GM19328 (cell line): ENCODE data around the gene GALNS.
"Not testable (repeated sequence)": the region's sequence is repeated elsewhere in the genome, so short reads cannot be mapped to it uniquely, and the experiment has no call there.

ENCODE experiments used
- ATAC-seq: cut with Tn5 transposase; IDR thresholded peaks from one replicate; pipeline ENCODE4 v1.9.1; 2021; ENCODE audit warnings: mild to moderate bottlenecking, moderate library complexity; ENCODE audit not compliant: unreplicated experiment

GALNS gene

GRCh38 chr16:88889702-88890352, 33.1 kb upstream of the GALNS start:
- not testable (repeated sequence) for ATAC-seq

DNA sequence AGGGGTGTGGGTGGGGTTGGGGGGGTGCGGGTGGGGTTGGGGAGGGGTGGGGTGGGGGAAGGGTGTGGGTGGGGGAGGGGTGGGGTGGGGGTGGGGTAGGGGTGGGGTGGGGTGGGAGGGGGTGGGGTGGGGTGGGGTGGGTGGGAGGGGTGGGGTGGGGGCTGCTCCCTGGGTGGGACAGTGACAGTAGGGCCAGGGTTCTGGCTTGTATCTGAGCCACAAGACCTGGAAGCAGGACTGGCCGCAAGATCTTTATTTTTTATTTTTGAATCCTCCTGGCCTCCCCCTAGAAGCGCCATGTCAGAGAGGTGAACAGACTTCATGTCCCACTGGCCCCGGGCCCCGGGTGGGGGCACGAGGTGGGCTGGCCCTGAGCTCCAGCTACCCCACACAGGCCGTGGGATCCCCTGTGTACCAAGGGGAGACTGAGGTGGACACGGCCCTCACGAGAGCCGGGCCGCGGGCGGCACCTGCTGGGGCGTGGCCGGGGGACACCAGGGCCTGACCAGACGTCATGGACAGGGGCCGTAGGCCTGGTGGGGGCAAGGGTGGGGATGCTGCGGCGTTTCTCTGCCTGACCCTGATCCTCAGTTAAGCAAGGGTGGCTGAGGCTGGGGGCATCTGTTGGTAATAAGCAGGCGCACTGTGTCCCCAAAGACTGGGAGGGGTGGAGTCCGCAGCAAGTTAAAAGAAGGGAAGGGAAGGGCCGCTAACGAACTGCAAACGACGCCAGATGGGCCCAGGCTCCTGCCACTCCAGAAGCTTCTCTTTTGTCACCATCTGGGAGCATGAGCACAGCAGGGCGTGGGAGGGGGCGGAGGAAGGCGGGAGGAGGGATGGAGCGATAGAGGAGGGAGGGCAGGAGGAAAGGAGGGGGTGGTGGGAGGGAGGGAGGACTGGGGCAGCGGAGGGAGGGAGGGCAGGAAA, 32.0 kb upstream of the GALNS start:
- no peak for ATAC-seq

- no peak for ATAC-seq
These were observed 31.3 kb upstream of the GALNS start for GRCh38 chr16:88888057-88888456.

- ATAC-seq: no peak
These were observed 30.2 kb upstream of the GALNS start for GRCh38 chr16:88886845-88887521.

GRCh38 chr16:88886420-88886844, 29.7 kb upstream of the GALNS start:
- ATAC-seq: no peak

DNA sequence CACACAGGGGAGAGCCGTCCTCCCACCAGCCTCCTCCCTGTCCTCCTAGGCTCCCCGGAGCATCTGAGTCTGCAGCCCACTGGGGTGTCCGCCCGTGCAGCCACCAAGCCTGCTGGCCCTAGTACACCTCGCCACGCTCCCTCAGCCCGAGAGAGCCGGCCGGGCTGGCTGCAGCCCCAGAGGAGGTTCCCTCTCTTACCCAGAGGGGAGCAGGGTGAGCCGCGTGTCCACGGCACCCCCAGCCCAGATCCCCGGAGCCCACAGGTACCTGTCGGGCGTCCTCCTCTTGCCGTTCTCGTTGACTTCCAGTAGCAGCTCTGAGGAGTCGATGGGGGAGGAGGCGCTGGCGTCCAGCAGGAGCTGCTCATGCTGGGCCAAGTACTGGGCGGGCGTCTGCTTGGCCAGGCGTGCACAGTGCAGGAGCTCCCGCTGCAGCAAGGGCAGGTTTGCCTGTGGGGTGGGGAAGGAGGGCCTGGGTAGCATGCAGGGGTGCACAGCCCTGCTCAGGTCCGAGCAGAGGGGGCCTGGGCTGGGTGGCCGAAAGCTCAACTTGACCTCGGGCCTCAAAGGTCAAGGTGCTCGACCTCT, 29.0 kb upstream of the GALNS start:
- no peak for ATAC-seq

DNA sequence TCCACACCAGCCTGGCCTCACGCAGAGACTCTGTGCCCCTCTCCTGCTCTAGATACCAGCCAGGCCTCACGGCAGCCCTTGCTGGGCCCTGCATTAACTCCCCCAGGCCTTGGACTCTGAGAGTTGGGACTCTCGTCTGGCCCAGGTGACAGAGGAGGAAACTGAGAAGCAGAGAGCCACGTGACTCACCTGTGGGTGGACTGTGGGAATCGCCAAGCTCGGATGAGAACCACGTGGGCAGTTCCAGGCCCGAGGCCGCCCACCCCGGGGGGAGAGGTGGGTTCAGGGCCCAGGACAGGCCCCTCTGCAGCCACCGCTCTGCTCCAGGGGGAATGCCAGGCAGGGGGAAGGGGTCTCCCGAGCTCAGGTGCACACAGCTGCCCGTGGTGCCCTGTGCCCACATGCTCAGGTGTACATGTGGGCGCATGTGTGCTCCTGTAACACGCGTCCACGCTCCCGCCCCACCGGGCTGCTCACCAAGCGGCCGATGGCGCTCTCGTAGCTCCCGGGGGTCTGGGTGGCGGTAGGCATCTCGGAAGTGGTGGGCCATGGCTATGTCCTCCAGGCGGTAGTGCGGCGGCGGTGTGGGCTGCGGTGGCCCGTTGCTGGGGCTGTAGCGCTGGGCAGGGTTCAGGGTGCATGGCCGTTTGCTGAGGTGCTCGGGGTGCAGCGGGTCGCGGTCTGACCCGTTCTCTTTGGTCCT, 28.0 kb upstream of the GALNS start:
- ATAC-seq: no peak

GRCh38 chr16:88883946-88884345, 27.2 kb upstream of the GALNS start:
- no peak for ATAC-seq

- ATAC-seq: no peak
These were observed 26.6 kb upstream of the GALNS start for GRCh38 chr16:88883117-88883895.

DNA sequence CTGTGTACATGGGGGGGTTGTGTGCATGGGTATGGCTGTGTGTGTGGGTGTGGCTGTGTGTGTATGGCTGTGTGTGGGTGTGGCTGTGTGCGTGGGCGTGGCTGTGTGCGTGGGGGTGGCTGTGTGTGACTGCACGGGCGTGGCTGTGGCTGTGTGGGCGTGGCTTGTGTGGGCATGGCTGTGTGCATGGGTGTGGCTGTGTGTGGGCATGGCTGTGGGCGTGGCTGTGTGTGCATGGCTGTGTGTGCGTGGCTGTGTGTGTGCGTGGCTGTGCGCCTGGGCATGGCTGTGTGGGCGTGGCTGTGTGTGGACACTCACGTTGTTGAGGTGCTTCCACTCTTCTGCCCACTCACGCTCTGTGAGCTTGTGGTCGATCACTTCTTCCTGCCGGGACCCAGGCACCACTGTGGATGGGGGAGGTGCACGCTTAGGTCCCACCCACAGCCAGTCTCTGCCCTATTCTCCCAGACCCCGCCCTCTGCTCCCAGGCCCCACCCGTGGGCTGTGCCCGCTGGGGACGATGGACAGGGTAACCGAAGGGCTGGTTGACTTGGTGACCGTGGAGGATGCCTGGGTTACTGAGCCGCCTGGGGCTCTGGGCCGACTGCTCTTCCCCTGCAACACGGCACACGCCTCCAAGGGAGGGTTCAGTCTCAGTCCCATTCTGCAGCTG, 25.7 kb upstream of the GALNS start:
- no peak for ATAC-seq

GRCh38 chr16:88881675-88882357, 25.1 kb upstream of the GALNS start:
- no peak for ATAC-seq

GRCh38 chr16:88881007-88881615, 24.4 kb upstream of the GALNS start:
- ATAC-seq: no peak

- ATAC-seq: no peak
These were observed 23.7 kb upstream of the GALNS start for GRCh38 chr16:88880226-88881006.

- ATAC-seq: no peak
These were observed 23.0 kb upstream of the GALNS start for GRCh38 chr16:88879788-88880055.

- ATAC-seq: no peak
These were observed 22.4 kb upstream of the GALNS start for GRCh38 chr16:88878967-88879787.

DNA sequence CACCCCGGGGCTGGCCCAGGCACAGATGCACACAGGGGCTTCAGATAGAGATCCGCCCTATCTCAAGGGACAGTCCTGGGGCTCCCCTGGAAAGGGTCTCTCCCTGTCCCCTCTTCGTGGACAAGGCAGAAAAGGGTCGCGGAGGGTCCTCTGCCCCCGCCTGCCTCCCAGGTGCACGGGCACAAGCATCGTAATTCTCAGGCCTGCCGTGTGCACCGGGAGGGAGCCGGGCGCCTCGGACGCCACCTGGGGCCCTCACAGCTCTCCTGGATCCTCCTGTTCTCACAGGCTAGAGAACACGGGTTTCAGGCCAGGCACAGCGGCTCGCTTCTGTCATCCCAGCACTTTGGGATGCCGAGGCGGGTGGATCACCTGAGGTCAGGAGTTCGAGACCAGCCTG, 21.6 kb upstream of the GALNS start:
- ATAC-seq: no peak
